ENCODE results near the gene CCDC141. TPM values are rescaled to one million over a fixed set of nuclear protein-coding genes. Genes with fewer than 3 reads are reported as not detected.
A peak's percentile ranks its signal among the peaks of the same experiment; 100 is the strongest.

CCDC141 gene
- total RNA-seq, 2 experiments from 2014 or later = 2.6 to 4.3 TPM

DNA sequence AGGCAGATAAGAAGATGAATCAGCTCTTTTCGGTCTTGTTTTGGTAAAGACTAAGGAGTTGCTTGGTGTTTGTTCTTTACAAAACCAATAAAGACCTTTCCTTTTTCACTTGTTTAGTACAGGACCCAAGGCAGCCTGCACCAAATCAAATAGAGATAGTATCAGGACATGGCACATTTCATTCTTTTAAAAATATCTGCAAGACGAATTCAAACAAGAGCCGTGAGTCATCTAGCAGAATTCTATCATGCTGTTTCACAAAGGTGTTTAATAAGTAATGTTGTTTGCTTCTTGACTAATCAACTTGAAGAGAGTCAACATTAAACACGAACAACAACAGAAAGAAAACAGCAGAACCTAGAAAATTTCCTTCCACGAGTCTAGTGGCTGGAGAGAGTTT, 139.9 kb downstream of the CCDC141 start:
- Mint-ChIP-seq H3K4me1 (peaks cover 7% of the 10 kb centered on the region), H3K9me3 (ENCODE audit: low read depth) (no peaks in the 10 kb centered on the region), H3K27me3 (no peaks in the 10 kb centered on the region), H3K36me3 (ENCODE audit: low read depth) (no peaks in the 10 kb centered on the region), H3K4me3 (no peak overlapping the region), H3K27ac (no peak overlapping the region)
- ChIA-PET CTCF (interaction anchor here (1.0 to 9.1 kb wide), 7 partner anchors 10 to 196 kb away, joined by 3 to 47 read pairs (median 7); no protein-coding TSS in a partner anchor), POLR2A (no interaction called here)
- intact Hi-C loops (cut with DNase I, micrococcal nuclease) = loop anchor here in 1 of 2 experiments (5.0 to 10.0 kb wide), 3 partner anchors 217 to 513 kb away; partner anchors contain the start of gene FKBP7
- ATAC-seq = no peak
- DNase-seq = no peak

DNA sequence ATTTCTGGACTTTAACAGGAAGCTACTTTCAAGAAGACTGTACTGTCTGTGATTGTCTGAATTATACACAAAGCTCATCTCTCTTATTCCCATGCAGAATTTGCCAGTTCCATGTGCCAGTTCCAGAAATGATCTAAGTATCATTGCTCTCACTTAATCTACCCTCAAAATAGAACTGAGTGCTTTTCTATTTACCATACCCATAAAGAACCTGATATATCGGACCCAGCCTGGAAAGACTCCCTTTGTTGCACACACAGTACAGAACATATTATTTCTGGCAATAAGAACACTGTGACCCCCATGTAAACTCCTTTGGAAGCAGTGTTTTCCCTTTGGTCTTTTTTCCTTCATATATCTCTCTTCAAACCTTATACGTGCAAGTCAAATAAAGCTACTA, 140.4 kb downstream of the CCDC141 start:
- Mint-ChIP-seq H3K4me1 (peaks cover 7% of the 10 kb centered on the region), H3K27me3 (no peaks in the 10 kb centered on the region), H3K9me3 (ENCODE audit: low read depth) (peaks cover 2% of the 10 kb centered on the region), H3K27ac (no peak overlapping the region), H3K4me3 (no peak overlapping the region), H3K36me3 (ENCODE audit: low read depth) (peaks cover 3% of the 10 kb centered on the region)
- no peak for ATAC-seq
- ChIA-PET CTCF (interaction anchor here (1.0 to 9.1 kb wide), 5 partner anchors 16 to 146 kb away, joined by 3 to 47 read pairs (median 10); no protein-coding TSS in a partner anchor), POLR2A (no interaction called here)
- no peak for DNase-seq
- intact Hi-C loops (cut with DNase I, micrococcal nuclease) = no loop called here

DNA sequence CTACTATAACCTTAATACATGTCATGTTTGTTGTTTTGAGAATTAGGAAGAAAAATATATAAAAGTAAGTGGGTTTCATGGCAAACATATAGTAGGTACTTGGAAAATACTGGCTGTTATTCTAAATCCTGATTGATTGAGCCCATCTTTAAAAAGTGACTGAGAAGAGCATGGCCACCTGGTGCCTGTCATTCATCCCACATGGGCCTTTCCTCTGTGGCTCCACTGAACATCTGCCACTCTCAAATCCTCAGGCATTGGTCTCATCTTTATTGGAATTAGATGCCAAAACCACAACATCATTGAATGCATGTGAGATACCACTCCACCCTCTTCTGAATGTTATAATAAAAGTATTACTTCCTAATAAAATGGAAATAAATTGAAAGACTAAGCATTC, 141.1 kb downstream of the CCDC141 start:
- DNase-seq (no peak), ATAC-seq (no peak)
- ChIA-PET CTCF (interaction anchor here (4.0 to 9.1 kb wide), 2 partner anchors 18 to 146 kb away, joined by 20 to 47 read pairs; no protein-coding TSS in a partner anchor), POLR2A (no interaction called here)
- peaks cover 7% of the 10 kb centered on the region for H3K4me1 Mint-ChIP-seq
- H3K36me3 Mint-ChIP-seq (ENCODE audit: low read depth) = peaks cover 6% of the 10 kb centered on the region
- no peaks in the 10 kb centered on the region for H3K27me3 Mint-ChIP-seq
- H3K9me3 Mint-ChIP-seq (ENCODE audit: low read depth) = peaks cover 2% of the 10 kb centered on the region
- no peak overlapping the region for H3K27ac Mint-ChIP-seq
- intact Hi-C loops (cut with DNase I, micrococcal nuclease) = no loop called here
- H3K4me3 Mint-ChIP-seq = no peak overlapping the region

DNA sequence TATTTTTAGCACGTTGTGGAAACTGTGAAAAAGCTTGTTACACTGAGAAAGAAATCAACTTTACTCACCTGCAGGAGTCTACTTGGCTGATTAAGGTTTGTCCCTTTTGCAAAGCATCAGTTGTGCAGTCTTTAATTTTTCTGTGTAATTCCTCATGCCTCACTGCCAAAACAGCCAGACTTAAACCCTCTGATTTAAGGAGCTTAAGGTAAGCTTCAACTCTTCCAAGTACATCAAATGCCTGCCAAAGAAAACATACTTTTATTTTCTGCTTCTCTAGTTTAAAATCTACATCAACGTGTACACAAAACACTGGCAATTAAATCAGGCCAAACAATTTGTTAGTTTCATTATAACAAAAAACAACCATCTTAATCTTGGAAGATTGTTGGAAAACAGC, 144.7 kb downstream of the CCDC141 start:
- Mint-ChIP-seq H3K4me3 (no peak overlapping the region), H3K36me3 (ENCODE audit: low read depth) (peaks cover 7% of the 10 kb centered on the region), H3K27ac (no peak overlapping the region), H3K9me3 (ENCODE audit: low read depth) (peaks cover 2% of the 10 kb centered on the region), H3K4me1 (no peaks in the 10 kb centered on the region), H3K27me3 (no peaks in the 10 kb centered on the region)
- DNase-seq = no peak
- ChIA-PET CTCF (interaction anchor here (0.7 to 1.7 kb wide), 6 partner anchors 8 to 29 kb away, joined by 3 to 6 read pairs (median 4); no protein-coding TSS in a partner anchor), POLR2A (no interaction called here)
- intact Hi-C loops (cut with DNase I, micrococcal nuclease) = no loop called here
- no peak for ATAC-seq

DNA sequence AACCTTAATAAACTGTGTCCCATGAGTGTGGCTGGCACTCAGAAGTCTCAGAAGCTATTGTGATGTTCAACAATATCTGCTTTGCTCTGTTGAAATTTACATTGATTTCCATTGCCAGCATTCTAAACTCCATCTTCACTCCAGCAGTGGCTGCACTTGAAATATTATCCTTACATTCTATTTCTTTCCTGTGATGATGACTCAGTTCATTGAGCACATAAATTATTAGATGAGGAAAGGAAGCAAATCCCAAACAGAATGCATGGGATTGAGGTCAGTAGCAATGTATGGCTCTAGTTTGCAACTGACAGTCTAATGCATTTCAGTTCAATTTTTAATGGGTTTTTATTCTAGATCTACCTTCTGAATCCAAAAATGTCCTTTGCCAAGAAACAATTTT, 150.3 kb downstream of the CCDC141 start:
- ChIA-PET POLR2A (no interaction called here), CTCF (interaction anchor here (0.7 to 1.5 kb wide), 3 partner anchors 10 to 106 kb away, joined by 3 to 6 read pairs (median 3); no protein-coding TSS in a partner anchor)
- Mint-ChIP-seq H3K4me1 (no peaks in the 10 kb centered on the region), H3K36me3 (ENCODE audit: low read depth) (peaks cover 6% of the 10 kb centered on the region), H3K4me3 (no peak overlapping the region), H3K27ac (no peak overlapping the region), H3K27me3 (no peaks in the 10 kb centered on the region), H3K9me3 (ENCODE audit: low read depth) (peaks cover 2% of the 10 kb centered on the region)
- DNase-seq (no peak), ATAC-seq (no peak)
- intact Hi-C loops (cut with DNase I, micrococcal nuclease) = no loop called here

DNA sequence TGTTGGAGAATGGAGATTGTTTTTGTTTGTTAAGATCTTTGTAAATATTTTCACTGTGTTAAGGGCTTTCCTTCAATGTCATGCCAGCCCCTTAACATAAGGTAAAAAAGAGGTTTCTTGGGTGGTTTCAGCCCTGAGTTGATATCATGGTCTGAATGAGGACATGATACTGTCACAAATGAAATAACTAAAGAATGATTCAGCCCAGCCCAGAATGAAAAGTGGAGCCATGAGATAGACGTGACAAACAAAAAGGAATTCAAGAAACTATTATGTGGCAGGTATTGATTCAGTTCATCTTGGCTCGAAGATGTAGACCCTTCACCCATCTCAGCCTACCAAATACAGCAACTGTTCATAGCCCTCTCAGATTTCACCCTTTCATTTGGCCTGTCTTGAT, 154.1 kb downstream of the CCDC141 start:
- Mint-ChIP-seq H3K27me3 (no peaks in the 10 kb centered on the region), H3K4me1 (peaks cover 9% of the 10 kb centered on the region), H3K27ac (no peak overlapping the region), H3K4me3 (no peak overlapping the region), H3K36me3 (ENCODE audit: low read depth) (no peaks in the 10 kb centered on the region), H3K9me3 (ENCODE audit: low read depth) (no peaks in the 10 kb centered on the region)
- POLR2A ChIA-PET = no interaction called here
- DNase-seq (no peak), ATAC-seq (no peak)
- CTCF ChIA-PET = interaction anchor here (0.6 kb wide), 1 partner anchor 343 kb away, joined by 5 read pairs; no protein-coding TSS in a partner anchor
- intact Hi-C loops (cut with DNase I, micrococcal nuclease) = no loop called here

DNA sequence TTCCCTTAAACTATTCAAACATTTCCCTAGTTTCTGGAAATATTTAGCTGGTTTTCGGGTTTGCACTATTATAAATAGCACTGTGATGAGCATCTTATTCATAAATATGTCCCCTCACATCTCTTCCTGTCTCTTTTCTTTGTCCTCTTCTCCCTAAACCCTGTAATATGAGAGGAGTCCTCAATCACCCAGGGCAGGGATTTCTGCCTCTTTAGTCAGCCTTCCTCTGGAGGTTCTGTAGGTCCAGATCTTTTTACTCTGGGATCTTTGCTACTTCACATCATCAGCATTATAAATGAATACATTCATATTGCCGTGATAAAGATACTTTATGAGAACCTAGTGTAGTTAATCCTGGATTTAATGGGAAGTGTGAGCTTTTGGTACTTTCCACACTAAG, 154.8 kb downstream of the CCDC141 start:
- Mint-ChIP-seq H3K4me1 (peaks cover 9% of the 10 kb centered on the region), H3K27ac (no peak overlapping the region), H3K36me3 (ENCODE audit: low read depth) (no peaks in the 10 kb centered on the region), H3K4me3 (no peak overlapping the region), H3K9me3 (ENCODE audit: low read depth) (no peaks in the 10 kb centered on the region), H3K27me3 (no peaks in the 10 kb centered on the region)
- ATAC-seq (no peak), DNase-seq (no peak)
- CTCF ChIA-PET = interaction anchor here (0.5 kb wide), 1 partner anchor 452 kb away, joined by 3 read pairs; no protein-coding TSS in a partner anchor
- POLR2A ChIA-PET = no interaction called here
- intact Hi-C loops (cut with DNase I, micrococcal nuclease) = no loop called here

DNA sequence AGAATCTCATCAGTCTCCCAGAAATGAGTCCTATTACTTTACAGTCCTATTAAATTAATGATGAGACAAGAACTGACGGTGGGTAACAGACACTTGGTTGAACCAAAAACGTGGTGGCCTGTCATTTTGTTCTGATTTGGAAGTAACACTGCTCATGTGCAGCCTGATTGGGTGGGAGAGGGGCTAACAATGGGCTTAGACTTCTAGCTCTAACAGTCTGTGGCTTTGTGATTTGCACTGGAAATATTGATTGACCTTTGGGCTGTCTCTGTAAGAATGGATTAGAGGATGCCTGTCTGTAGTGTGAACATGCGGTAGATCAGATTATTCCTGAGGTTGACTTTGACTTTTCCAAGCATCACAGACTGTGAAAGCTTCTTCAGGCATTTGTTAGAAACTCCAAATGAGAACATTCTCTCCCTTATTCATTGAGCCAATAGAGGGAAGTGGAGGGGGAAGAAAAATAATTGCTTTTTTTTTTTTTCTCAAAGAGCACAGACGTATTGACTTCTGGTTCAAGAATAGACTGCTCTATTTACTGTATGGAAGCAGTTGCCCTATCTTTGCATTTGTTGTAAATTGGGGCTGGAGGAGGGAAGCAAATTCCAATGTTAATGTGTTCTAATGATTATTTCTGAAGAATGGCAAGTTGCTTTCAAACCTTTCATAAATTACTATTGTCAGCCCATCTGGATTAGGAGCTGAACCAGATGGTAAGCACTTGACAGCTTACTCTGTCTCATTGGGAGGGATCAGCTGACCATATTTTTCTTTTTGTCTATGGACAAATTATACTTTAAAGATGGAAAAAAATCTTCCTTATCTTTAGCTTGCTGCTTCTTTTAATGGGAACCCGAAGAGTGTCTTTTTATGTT, 156.9 kb downstream of the CCDC141 start:
- no peaks in the 10 kb centered on the region for H3K36me3 Mint-ChIP-seq (ENCODE audit: low read depth)
- no peak overlapping the region for H3K27ac Mint-ChIP-seq
- no peaks in the 10 kb centered on the region for H3K27me3 Mint-ChIP-seq
- DNase-seq (no peak), ATAC-seq (no peak)
- ChIA-PET CTCF (interaction anchor here (0.7 to 2.3 kb wide), 9 partner anchors 8 to 853 kb away, joined by 3 to 10 read pairs (median 4); no protein-coding TSS in a partner anchor), POLR2A (no interaction called here)
- intact Hi-C loops (cut with DNase I, micrococcal nuclease) = no loop called here
- peaks cover 9% of the 10 kb centered on the region for H3K4me1 Mint-ChIP-seq
- H3K9me3 Mint-ChIP-seq (ENCODE audit: low read depth) = no peaks in the 10 kb centered on the region
- no peak overlapping the region for H3K4me3 Mint-ChIP-seq

DNA sequence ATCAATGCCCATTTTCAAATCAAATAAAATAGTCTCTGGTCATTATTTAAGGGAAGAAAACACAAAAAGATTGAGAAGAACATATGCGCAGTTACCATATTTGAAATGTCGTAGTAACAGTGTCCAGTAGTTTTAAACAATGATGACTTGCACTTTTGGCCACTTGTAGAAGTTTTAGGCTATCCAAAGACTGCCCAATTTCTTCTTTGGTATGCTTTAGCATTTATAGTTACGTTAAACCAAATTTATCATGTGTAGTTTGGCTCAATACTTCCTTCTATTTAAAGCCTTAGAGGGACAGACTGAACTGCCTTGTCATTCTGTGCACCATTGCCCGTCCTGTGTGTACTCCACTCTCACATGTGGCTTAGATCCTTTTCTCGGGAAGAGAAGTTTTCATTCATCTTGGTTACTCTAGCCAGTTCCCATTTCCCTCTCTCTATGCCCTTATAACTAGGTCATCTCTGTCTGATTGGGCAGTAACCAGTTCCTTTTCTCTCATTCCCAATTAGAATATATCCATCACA, 157.9 kb downstream of the CCDC141 start:
- H3K27me3 Mint-ChIP-seq = no peaks in the 10 kb centered on the region
- H3K4me1 Mint-ChIP-seq = peaks cover 9% of the 10 kb centered on the region
- no peak for ATAC-seq
- DNase-seq = no peak
- no peaks in the 10 kb centered on the region for H3K9me3 Mint-ChIP-seq (ENCODE audit: low read depth)
- CTCF ChIA-PET = interaction anchor here (1.0 to 3.4 kb wide), 9 partner anchors 9 to 238 kb away, joined by 3 to 22 read pairs (median 12); no protein-coding TSS in a partner anchor
- no peak overlapping the region for H3K27ac Mint-ChIP-seq
- no peak overlapping the region for H3K4me3 Mint-ChIP-seq
- intact Hi-C loops (cut with DNase I, micrococcal nuclease) = loop anchor here (1.0 to 2.0 kb wide), 4 partner anchors 22 to 239 kb away; no protein-coding TSS in a partner anchor
- POLR2A ChIA-PET = no interaction called here
- H3K36me3 Mint-ChIP-seq (ENCODE audit: low read depth) = no peaks in the 10 kb centered on the region

DNA sequence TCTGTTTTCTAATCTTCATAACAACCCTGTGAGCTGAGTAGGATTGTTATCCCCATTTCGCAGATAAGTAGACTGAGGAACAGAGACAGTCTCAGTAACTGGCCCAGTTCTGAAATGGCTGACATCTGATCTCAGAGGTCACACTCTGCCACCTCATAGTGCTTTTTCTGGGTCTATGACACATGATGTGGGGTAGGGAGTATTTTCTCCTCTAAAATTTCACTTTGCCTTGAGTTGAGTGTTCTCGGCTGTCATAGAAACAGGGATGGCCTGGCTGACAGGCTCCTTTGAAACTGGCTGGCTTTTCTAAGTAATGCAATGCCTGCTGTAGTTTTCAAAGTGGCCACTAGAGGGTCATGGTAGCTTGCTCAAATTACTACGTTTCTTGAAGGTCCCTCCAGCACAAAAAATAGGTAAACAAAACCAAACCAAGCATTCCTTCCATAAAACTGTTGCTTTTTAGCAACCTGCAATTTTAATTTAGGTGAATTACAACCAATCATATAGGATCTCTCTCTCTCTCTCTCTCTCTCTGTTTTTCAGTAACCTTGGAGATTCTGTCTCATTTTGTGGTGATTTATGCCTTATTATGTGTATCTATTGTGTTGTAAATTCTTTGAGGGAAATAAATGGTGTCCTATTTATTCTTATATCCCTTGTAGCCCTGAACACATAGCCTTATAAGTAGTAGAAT, 158.5 kb downstream of the CCDC141 start:
- no peaks in the 10 kb centered on the region for H3K27me3 Mint-ChIP-seq
- no peak overlapping the region for H3K4me3 Mint-ChIP-seq
- no peak overlapping the region for H3K27ac Mint-ChIP-seq
- peak; percentile 90 for ATAC-seq
- intact Hi-C loops (cut with DNase I, micrococcal nuclease) = loop anchor here (1.0 to 2.0 kb wide), 4 partner anchors 23 to 239 kb away; no protein-coding TSS in a partner anchor
- DNase-seq = peak; percentile 79
- POLR2A ChIA-PET = no interaction called here
- CTCF ChIA-PET = interaction anchor here (0.6 to 3.4 kb wide), 18 partner anchors 9 to 548 kb away, joined by 3 to 22 read pairs (median 6); no protein-coding TSS in a partner anchor
- peaks cover 9% of the 10 kb centered on the region for H3K4me1 Mint-ChIP-seq
- H3K9me3 Mint-ChIP-seq (ENCODE audit: low read depth) = no peaks in the 10 kb centered on the region
- H3K36me3 Mint-ChIP-seq (ENCODE audit: low read depth) = no peaks in the 10 kb centered on the region

DNA sequence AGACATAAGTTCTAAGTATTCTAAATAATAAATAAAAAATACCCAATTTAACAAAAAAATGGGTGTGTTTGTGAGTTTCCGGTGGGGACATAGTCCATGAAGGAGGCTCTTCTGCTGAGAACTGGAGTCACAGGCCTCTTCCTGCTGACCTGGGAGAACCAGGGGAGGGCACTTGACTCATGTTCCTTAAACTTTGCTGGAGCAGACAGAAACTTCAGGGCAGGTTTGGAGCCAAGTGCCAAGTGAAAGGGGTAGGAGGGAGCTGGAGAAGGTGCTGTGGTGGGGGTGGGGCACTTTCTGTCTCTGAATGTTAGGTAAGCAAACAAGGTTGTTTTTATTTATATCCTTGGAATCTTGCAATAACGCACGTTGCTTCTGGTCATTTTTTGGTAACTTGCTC, 163.9 kb downstream of the CCDC141 start:
- Mint-ChIP-seq H3K4me3 (no peak overlapping the region), H3K9me3 (ENCODE audit: low read depth) (no peaks in the 10 kb centered on the region), H3K27ac (no peak overlapping the region), H3K36me3 (ENCODE audit: low read depth) (peaks cover 5% of the 10 kb centered on the region), H3K27me3 (no peaks in the 10 kb centered on the region), H3K4me1 (no peaks in the 10 kb centered on the region)
- ATAC-seq (no peak), DNase-seq (no peak)
- POLR2A ChIA-PET = no interaction called here
- intact Hi-C loops (cut with DNase I, micrococcal nuclease) = no loop called here
- CTCF ChIA-PET = interaction anchor here (0.8 to 2.9 kb wide), 3 partner anchors 34 to 134 kb away, joined by 3 to 8 read pairs (median 3); no protein-coding TSS in a partner anchor
